IMR-90 (cell line): Measurements from ENCODE around the gene LSM12. TPM values are rescaled to one million over a fixed set of nuclear protein-coding genes. Genes with fewer than 3 reads are reported as not detected.

Experiments used
- ATAC-seq: fragments of 200-7000 bp; cut with Tn5 transposase; 2 replicates; pipeline ENCODE4 v1.9.1; 2020; ENCODE audit warnings: low read depth, mild to moderate bottlenecking, moderate library complexity
- BruUV-seq: library from RNA; stranded (reverse); fragments of 400-500 nt; replicated peaks from 2 replicates; lab custom pipeline; 2021; lab: Mats Ljungman, UMichigan
- CTCF ChIA-PET: fragments of 300-600 bp; formaldehyde crosslinking; extraction: SDS; loops from one replicate; lab custom pipeline; 2021; ENCODE audit warnings: antibody characterized with exemption; lab: Yijun Ruan, JAX
- POLR2A ChIA-PET: fragments of 300-600 bp; sonication (Branson Sonifier 250); formaldehyde crosslinking; loops from one replicate; lab custom pipeline; 2022; ENCODE audit warnings: antibody characterized with exemption; ENCODE audit not compliant: unreplicated experiment; lab: Charles Lee
- DNase-seq: peaks from one replicate; pipeline ENCODE4 v3.0.0; 2013
- H2AFZ ChIP-seq: replicated peaks from 2 replicates; pipeline ENCODE3; 2013; ENCODE audit warnings: low read length, mild to moderate bottlenecking; ENCODE audit not compliant: poor library complexity
- H2AK5ac ChIP-seq: 2 replicates; pipeline ENCODE4 v1.6.1; 2013; ENCODE audit warnings: low read depth, low read length, inconsistent platforms
- H2AK9ac ChIP-seq: replicated peaks from 2 replicates; pipeline ENCODE3; 2013; ENCODE audit warnings: mild to moderate bottlenecking, low read depth, low read length, moderate library complexity; ENCODE audit not compliant: poor library complexity
- H2BK120ac ChIP-seq: 2 replicates; pipeline ENCODE4 v1.6.1; 2013; ENCODE audit warnings: low read depth, low read length, inconsistent platforms
- H2BK15ac ChIP-seq: 3 replicates; pipeline ENCODE4 v1.6.1; 2013; ENCODE audit warnings: low read depth, low read length, inconsistent platforms
- H2BK20ac ChIP-seq: 2 replicates; pipeline ENCODE4 v1.6.1; 2013; ENCODE audit warnings: low read depth, mild to moderate bottlenecking, inconsistent platforms, low read length, moderate library complexity
- H2BK5ac ChIP-seq: 2 replicates; pipeline ENCODE4 v1.6.1; 2013; ENCODE audit warnings: mild to moderate bottlenecking, low read depth, low read length, inconsistent platforms; ENCODE audit not compliant: poor library complexity, severe bottlenecking
- H3K14ac ChIP-seq: replicated peaks from 2 replicates; pipeline ENCODE4 v1.6.1; 2013; ENCODE audit warnings: low read depth, low read length, inconsistent platforms
- H3K18ac ChIP-seq: 2 replicates; pipeline ENCODE4 v1.6.1; 2013; ENCODE audit warnings: low read depth, low read length, control low read depth
- H3K23ac ChIP-seq: 2 replicates; pipeline ENCODE4 v1.6.1; 2013; ENCODE audit warnings: low read depth, low read length, inconsistent platforms
- H3K27ac ChIP-seq: 2 replicates; pipeline ENCODE4 v1.5.1; 2013; ENCODE audit warnings: mild to moderate bottlenecking, control low read depth, low read length; ENCODE audit not compliant: insufficient read depth
- H3K27me3 ChIP-seq: 2 replicates; pipeline ENCODE4 v1.6.1; 2013; ENCODE audit warnings: low read length; ENCODE audit not compliant: control insufficient read depth, insufficient read depth
- H3K36me3 ChIP-seq: 2 replicates; pipeline ENCODE4 v1.6.1; 2013; ENCODE audit warnings: low read length, mixed read lengths; ENCODE audit not compliant: control insufficient read depth, insufficient read depth
- H3K4ac ChIP-seq: 2 replicates; pipeline ENCODE4 v1.6.1; 2013; ENCODE audit warnings: low read depth, low read length, inconsistent platforms
- H3K4me1 ChIP-seq: 2 replicates; pipeline ENCODE4 v1.6.1; 2013; ENCODE audit warnings: low read length, mixed read lengths; ENCODE audit not compliant: control insufficient read depth, insufficient read depth
- H3K4me2 ChIP-seq: 2 replicates; pipeline ENCODE4 v1.6.1; 2013; ENCODE audit warnings: low read depth, mild to moderate bottlenecking, control low read depth, low read length, moderate library complexity
- H3K4me3 ChIP-seq: 2 replicates; pipeline ENCODE4 v1.5.1; 2013; ENCODE audit warnings: low read depth, mild to moderate bottlenecking, control low read depth, low read length, moderate library complexity; ENCODE audit not compliant: insufficient read depth
- H3K56ac ChIP-seq: 2 replicates; pipeline ENCODE4 v1.6.1; 2013; ENCODE audit warnings: low read length, inconsistent platforms; ENCODE audit not compliant: insufficient read depth; ENCODE audit errors: extremely low read depth
- H3K79me1 ChIP-seq, 2 experiments: 2 replicates each; pipeline ENCODE4 v1.6.1; 2013; ENCODE audit warnings: low read length in 2 of 2, inconsistent platforms in 1 of 2, low read depth in 1 of 2
- H3K9ac ChIP-seq: 2 replicates; pipeline ENCODE4 v1.6.1; 2013; ENCODE audit warnings: low read depth, low read length, control low read depth
- H3K9me1 ChIP-seq: 2 replicates; pipeline ENCODE4 v1.6.1; 2013; ENCODE audit warnings: low read length, inconsistent platforms; ENCODE audit not compliant: insufficient read depth
- H3K9me3 ChIP-seq: 2 replicates; pipeline ENCODE4 v1.6.1; 2013; ENCODE audit warnings: low read length; ENCODE audit not compliant: control insufficient read depth, insufficient read depth
- H4K20me1 ChIP-seq: 2 replicates; pipeline ENCODE4 v1.6.1; 2013; ENCODE audit warnings: low read length, inconsistent platforms; ENCODE audit not compliant: insufficient read depth
- H4K5ac ChIP-seq: 2 replicates; pipeline ENCODE4 v1.6.1; 2013; ENCODE audit warnings: mild to moderate bottlenecking, low read depth, low read length, control low read depth
- H4K8ac ChIP-seq, 2 experiments: 2 replicates each; pipeline ENCODE4 v1.6.1; 2013; ENCODE audit warnings: low read depth in 2 of 2, low read length in 2 of 2, control low read depth in 1 of 2, inconsistent platforms in 1 of 2
- H4K91ac ChIP-seq: 2 replicates; pipeline ENCODE4 v1.6.1; 2013; ENCODE audit warnings: low read depth, low read length, inconsistent platforms; ENCODE audit not compliant: insufficient read depth
- BHLHE40 ChIP-seq: fragments of 150-350 bp; IDR thresholded peaks from 2 replicates; pipeline ENCODE4 v1.6.1; 2016; ENCODE audit warnings: mild to moderate bottlenecking, low read depth, low read length
- CEBPB ChIP-seq: IDR thresholded peaks from 2 replicates; pipeline ENCODE4 v1.6.1; 2012; ENCODE audit warnings: low read depth, low read length, improper control_type of control experiment
- CHD1 ChIP-seq: IDR thresholded peaks from 2 replicates; pipeline ENCODE4 v1.6.1; 2012; ENCODE audit warnings: low read depth, low read length, improper control_type of control experiment
- CTCF ChIP-seq: conservative IDR thresholded peaks from 2 replicates; pipeline ENCODE4 v1.5.1; 2012; ENCODE audit warnings: mild to moderate bottlenecking, low read depth, low read length, improper control_type of control experiment
- ELK1 ChIP-seq: fragments of 150-350 bp; IDR thresholded peaks from 2 replicates; pipeline ENCODE4 v1.6.1; 2016; ENCODE audit warnings: low read depth, mild to moderate bottlenecking, low read length, moderate library complexity, borderline replicate concordance
- FOS ChIP-seq: fragments of 150-350 bp; IDR thresholded peaks from 2 replicates; pipeline ENCODE4 v1.6.1; 2016; ENCODE audit warnings: low read depth, low read length
- MAFK ChIP-seq: IDR thresholded peaks from 2 replicates; pipeline ENCODE4 v1.6.1; 2012; ENCODE audit warnings: low read depth, low read length, improper control_type of control experiment
- MAZ ChIP-seq: IDR thresholded peaks from 2 replicates; pipeline ENCODE4 v1.6.1; 2012; ENCODE audit warnings: low read depth, mild to moderate bottlenecking, low read length, improper control_type of control experiment, moderate library complexity, borderline replicate concordance
- MXI1 ChIP-seq: IDR thresholded peaks from 2 replicates; pipeline ENCODE4 v1.6.1; 2012; ENCODE audit warnings: low read depth, mild to moderate bottlenecking, low read length, moderate library complexity, borderline replicate concordance
- NFE2L2 ChIP-seq: fragments of 150-350 bp; IDR thresholded peaks from 2 replicates; pipeline ENCODE4 v1.6.1; 2016; ENCODE audit warnings: low read depth, mild to moderate bottlenecking, low read length
- POLR2A ChIP-seq: IDR thresholded peaks from 2 replicates; pipeline ENCODE4 v1.6.1; 2012; ENCODE audit warnings: mild to moderate bottlenecking, low read depth, low read length
- RAD21 ChIP-seq: IDR thresholded peaks from 2 replicates; pipeline ENCODE4 v1.6.1; 2012; ENCODE audit warnings: low read length, improper control_type of control experiment
- RCOR1 ChIP-seq: IDR thresholded peaks from 2 replicates; pipeline ENCODE4 v1.6.1; 2012; ENCODE audit warnings: mild to moderate bottlenecking, low read length, improper control_type of control experiment; ENCODE audit not compliant: insufficient replicate concordance
- RFX5 ChIP-seq: IDR thresholded peaks from 2 replicates; pipeline ENCODE4 v1.8.0; 2012; ENCODE audit warnings: low read depth, mild to moderate bottlenecking, low read length, moderate library complexity
- SMC3 ChIP-seq: fragments of 150-350 bp; IDR thresholded peaks from 2 replicates; pipeline ENCODE4 v1.6.1; 2016; ENCODE audit warnings: low read depth, mild to moderate bottlenecking, antibody characterized with exemption, low read length, moderate library complexity
- USF2 ChIP-seq: fragments of 150-350 bp; IDR thresholded peaks from 2 replicates; pipeline ENCODE4 v1.6.1; 2017; ENCODE audit warnings: mild to moderate bottlenecking, antibody characterized with exemption, low read length, low read depth
- WGBS, 2 experiments: methylation state at CpG; one replicate each; pipeline versions ENCODE4 v1.1.5 to v1.1.7; 2013; ENCODE audit warnings: missing lambda C conversion rate in 2 of 2; ENCODE audit not compliant: insufficient read length in 1 of 2; ENCODE audit errors: extremely low coverage in 2 of 2; 5-methylcytosine and 5-hydroxymethylcytosine counted together
- dilution Hi-C: fragments of 300-500 bp; cut with HindIII; formaldehyde crosslinking; loops from one replicate; pipeline ENCODE4 v1.14.3; 2018; ENCODE audit warnings: low sequenced_read_pairs; ENCODE audit not compliant: unreplicated experiment
- in situ Hi-C: fragments of 300-500 bp; cut with MboI; formaldehyde crosslinking; loops from 3 replicates; pipeline ENCODE4 v1.14.3; 2019; ENCODE audit warnings: low sequenced_read_pairs, inconsistent platforms, mixed read lengths
- intact Hi-C: fragments of 100-400 bp; cut with micrococcal nuclease; formaldehyde crosslinking; loops from 2 replicates; pipeline ENCODE4 v1.10.0; 2022
- polyA plus RNA-seq, 3 experiments: library from polyadenylated mRNA; depleted of rRNA; stranded (reverse); fragments of >200 nt; gene quantifications; 2 replicates each; pipeline ENCODE4 v1.2.3, GENCODE V29; 2012; ENCODE audit warnings: low replicate concordance in 1 of 3
- total RNA-seq: library from RNA; depleted of rRNA; stranded (reverse); fragments of >200 nt; gene quantifications from 2 replicates; pipeline ENCODE4 v1.2.3, GENCODE V29; 2012

Gene LSM12
- total and polyA plus RNA-seq, 2 of the 4 experiments (the other 2 are of a cell fraction), result 38.0 to 41.0 TPM

GRCh38 chr17:44093231-44093900, 26.9 kb upstream of the LSM12 start:
- Histone ChIP-seq H4K20me1 (0 out of 2 replicates have a peak, but pooled peaks cover 3% of the 10 kb centered on the region), H2BK15ac (no peak overlapping the region)
- POLR2A ChIA-PET, result no interaction called here

More at GRCh38 chr17:44093231-44093900, 26.9 kb upstream of the LSM12 start:
- Histone ChIP-seq H2AK5ac (no peak overlapping the region), H4K91ac (no peak overlapping the region), H3K4me3 (no peak overlapping the region), H3K27me3 (no peaks in the 10 kb centered on the region), H2BK5ac (no peak overlapping the region), H2BK120ac (no peak overlapping the region), H3K9me3 (no peaks in the 10 kb centered on the region), H2AK9ac (no peak overlapping the region), H3K56ac (no peak overlapping the region), H3K23ac (no peak overlapping the region), H3K4me1 (peaks cover 16% of the 10 kb centered on the region), H3K4me2 (no peak overlapping the region), H2AFZ (no peak overlapping the region), H4K8ac (no peak overlapping the region), H3K18ac (no peak overlapping the region), H3K27ac (no peak overlapping the region), H3K9me1 (peaks cover 14% of the 10 kb centered on the region), H3K9ac (no peak overlapping the region), H3K36me3 (peaks cover 28% of the 10 kb centered on the region), H3K4ac (no peak overlapping the region), H4K5ac (no peak overlapping the region), H2BK20ac (no peak overlapping the region), H3K14ac (no peak overlapping the region), H3K79me1 (peaks cover 17 to 65% of the 10 kb centered on the region in 2 experiments)
- in situ Hi-C loops, result no loop called here
- DNase-seq (no peak), ATAC-seq (no peak)
- intact Hi-C loops, result no loop called here
- BruUV-seq, result no TSS peak
- dilution Hi-C loops, result no loop called here
- CTCF ChIA-PET, result no interaction called here
- 95% methylated on average over 13 of the region's 21 CpGs; no CpG with 5 or more reads in 1 of the 2 experiments for WGBS, 2 experiments
- no peak for TF ChIP-seq MAFK
- no peak for TF ChIP-seq BHLHE40
- TF ChIP-seq RAD21, result no peak
- TF ChIP-seq MXI1, result no peak
- TF ChIP-seq RFX5, result no peak
- no peak for TF ChIP-seq ELK1
- TF ChIP-seq MAZ, result no peak
- no peak for TF ChIP-seq SMC3
- TF ChIP-seq CHD1, result no peak
- no peak for TF ChIP-seq POLR2A
- no peak for TF ChIP-seq RCOR1
- TF ChIP-seq FOS, result no peak
- TF ChIP-seq USF2, result no peak
- no peak for TF ChIP-seq CEBPB
- TF ChIP-seq NFE2L2, result no peak
- no peak for TF ChIP-seq CTCF
